ENCODE data around the gene FBXW10.
"Not testable (repeated sequence)": the region's sequence is repeated elsewhere in the genome, so short reads cannot be mapped to it uniquely, and the experiment has no call there.

The FBXW10 gene

DNA sequence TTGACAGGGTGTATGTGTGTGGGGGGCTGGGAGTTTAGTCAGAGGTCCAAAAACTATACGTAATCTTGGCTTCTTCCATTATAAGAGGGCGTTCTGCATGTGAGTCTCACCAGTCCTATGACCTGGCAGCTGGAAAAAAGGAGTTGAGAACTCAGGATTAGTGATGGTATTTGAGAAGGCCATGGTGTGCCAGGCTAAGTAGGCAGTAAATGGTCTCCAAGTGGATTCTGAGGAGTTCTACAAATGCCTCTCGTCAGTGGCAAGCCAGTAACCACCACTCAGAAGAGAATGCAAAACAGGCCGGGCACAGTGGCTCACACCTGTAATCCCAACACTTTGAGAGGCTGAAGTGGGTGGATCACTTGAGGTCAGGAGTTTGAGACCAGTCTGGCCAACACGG is 21.2 kb upstream of the FBXW10 start:
- H3K36me3 ChIP-seq (ENCODE audit: control insufficient read depth in 5 of 5, insufficient read depth in 5 of 5, low read length in 5 of 5); H3K9ac ChIP-seq (ENCODE audit: low read length in 5 of 5); H3K9me3 ChIP-seq (ENCODE audit: control insufficient read depth in 5 of 5, low read length in 5 of 5); H3K27ac ChIP-seq (ENCODE audit: low read depth, low read length); H3K27me3 ChIP-seq (ENCODE audit: control insufficient read depth in 5 of 5, insufficient read depth in 4 of 5, low read length in 5 of 5); H3K4me3 ChIP-seq (ENCODE audit: low read depth in 1 of 5, low read length in 5 of 5); H3K4me1 ChIP-seq (ENCODE audit: control insufficient read depth in 5 of 5, insufficient read depth in 5 of 5, low read length in 5 of 5): not testable (repeated sequence)

- not testable (repeated sequence) for H3K4me3 ChIP-seq (ENCODE audit: low read depth in 1 of 5, low read length in 5 of 5); H3K36me3 ChIP-seq (ENCODE audit: control insufficient read depth in 5 of 5, insufficient read depth in 5 of 5, low read length in 5 of 5); H3K9ac ChIP-seq (ENCODE audit: low read length in 5 of 5); H3K27me3 ChIP-seq (ENCODE audit: control insufficient read depth in 5 of 5, insufficient read depth in 4 of 5, low read length in 5 of 5); H3K27ac ChIP-seq (ENCODE audit: low read depth, low read length); H3K4me1 ChIP-seq (ENCODE audit: control insufficient read depth in 5 of 5, insufficient read depth in 5 of 5, low read length in 5 of 5); H3K9me3 ChIP-seq (ENCODE audit: control insufficient read depth in 5 of 5, low read length in 5 of 5)
These were observed 20.3 kb upstream of the FBXW10 start for GRCh38 chr17:18723509-18723908.

GRCh38 chr17:18732438-18732837 is 11.4 kb upstream of the FBXW10 start:
- not testable (repeated sequence) for H3K27me3 ChIP-seq (ENCODE audit: control insufficient read depth in 5 of 5, insufficient read depth in 4 of 5, low read length in 5 of 5); H3K9me3 ChIP-seq (ENCODE audit: control insufficient read depth in 5 of 5, low read length in 5 of 5); H3K9ac ChIP-seq (ENCODE audit: low read length in 5 of 5); H3K36me3 ChIP-seq (ENCODE audit: control insufficient read depth in 5 of 5, insufficient read depth in 5 of 5, low read length in 5 of 5); H3K4me3 ChIP-seq (ENCODE audit: low read depth in 1 of 5, low read length in 5 of 5); H3K4me1 ChIP-seq (ENCODE audit: control insufficient read depth in 5 of 5, insufficient read depth in 5 of 5, low read length in 5 of 5); H3K27ac ChIP-seq (ENCODE audit: low read depth, low read length)

GRCh38 chr17:18733350-18733749 is 10.5 kb upstream of the FBXW10 start:
- H3K9me3 ChIP-seq (ENCODE audit: control insufficient read depth in 5 of 5, low read length in 5 of 5); H3K9ac ChIP-seq (ENCODE audit: low read length in 5 of 5); H3K36me3 ChIP-seq (ENCODE audit: control insufficient read depth in 5 of 5, insufficient read depth in 5 of 5, low read length in 5 of 5); H3K4me3 ChIP-seq (ENCODE audit: low read depth in 1 of 5, low read length in 5 of 5); H3K27me3 ChIP-seq (ENCODE audit: control insufficient read depth in 5 of 5, insufficient read depth in 4 of 5, low read length in 5 of 5); H3K4me1 ChIP-seq (ENCODE audit: control insufficient read depth in 5 of 5, insufficient read depth in 5 of 5, low read length in 5 of 5); H3K27ac ChIP-seq (ENCODE audit: low read depth, low read length): not testable (repeated sequence)

GRCh38 chr17:18739616-18740391 is 4.0 kb upstream of the FBXW10 start:
- not testable (repeated sequence) for H3K9ac ChIP-seq (ENCODE audit: low read length in 5 of 5); H3K36me3 ChIP-seq (ENCODE audit: control insufficient read depth in 5 of 5, insufficient read depth in 5 of 5, low read length in 5 of 5); H3K9me3 ChIP-seq (ENCODE audit: control insufficient read depth in 5 of 5, low read length in 5 of 5); H3K27me3 ChIP-seq (ENCODE audit: control insufficient read depth in 5 of 5, insufficient read depth in 4 of 5, low read length in 5 of 5); H3K4me1 ChIP-seq (ENCODE audit: control insufficient read depth in 5 of 5, insufficient read depth in 5 of 5, low read length in 5 of 5); H3K4me3 ChIP-seq (ENCODE audit: low read depth in 1 of 5, low read length in 5 of 5); H3K27ac ChIP-seq (ENCODE audit: low read depth, low read length)

DNA sequence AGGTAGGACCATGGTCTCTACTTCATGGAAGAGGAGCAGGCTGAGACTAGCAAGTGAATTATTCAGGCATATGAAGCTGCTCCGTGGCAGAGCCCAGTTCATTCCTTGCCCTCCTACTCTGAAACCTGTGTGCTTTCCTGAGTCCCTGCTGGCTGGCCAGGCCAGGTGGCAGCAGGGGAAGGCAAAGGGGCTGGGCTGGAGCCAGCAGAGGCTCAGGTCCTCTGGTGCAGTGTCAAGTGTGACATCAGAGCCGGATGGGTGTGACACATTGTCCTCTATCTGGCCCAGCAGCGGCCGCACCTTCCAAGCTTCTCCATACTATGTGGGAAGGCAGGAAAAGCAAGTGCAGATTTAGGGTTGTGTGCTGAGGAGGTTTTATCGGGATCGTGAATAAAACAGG is 2.6 kb upstream of the FBXW10 start:
- not testable (repeated sequence) for H3K4me1 ChIP-seq (ENCODE audit: control insufficient read depth in 5 of 5, insufficient read depth in 5 of 5, low read length in 5 of 5); H3K36me3 ChIP-seq (ENCODE audit: control insufficient read depth in 5 of 5, insufficient read depth in 5 of 5, low read length in 5 of 5); H3K9ac ChIP-seq (ENCODE audit: low read length in 5 of 5); H3K9me3 ChIP-seq (ENCODE audit: control insufficient read depth in 5 of 5, low read length in 5 of 5); H3K27me3 ChIP-seq (ENCODE audit: control insufficient read depth in 5 of 5, insufficient read depth in 4 of 5, low read length in 5 of 5); H3K27ac ChIP-seq (ENCODE audit: low read depth, low read length); H3K4me3 ChIP-seq (ENCODE audit: low read depth in 1 of 5, low read length in 5 of 5)

- not testable (repeated sequence) for H3K9me3 ChIP-seq (ENCODE audit: control insufficient read depth in 5 of 5, low read length in 5 of 5); H3K4me1 ChIP-seq (ENCODE audit: control insufficient read depth in 5 of 5, insufficient read depth in 5 of 5, low read length in 5 of 5); H3K27me3 ChIP-seq (ENCODE audit: control insufficient read depth in 5 of 5, insufficient read depth in 4 of 5, low read length in 5 of 5); H3K36me3 ChIP-seq (ENCODE audit: control insufficient read depth in 5 of 5, insufficient read depth in 5 of 5, low read length in 5 of 5); H3K4me3 ChIP-seq (ENCODE audit: low read depth in 1 of 5, low read length in 5 of 5); H3K9ac ChIP-seq (ENCODE audit: low read length in 5 of 5); H3K27ac ChIP-seq (ENCODE audit: low read depth, low read length)
These were observed 872 bp downstream of the FBXW10 start for GRCh38 chr17:18744726-18745125.

GRCh38 chr17:18746551-18746950 is 2.7 kb downstream of the FBXW10 start:
- H3K27ac ChIP-seq (ENCODE audit: low read depth, low read length); H3K36me3 ChIP-seq (ENCODE audit: control insufficient read depth in 5 of 5, insufficient read depth in 5 of 5, low read length in 5 of 5); H3K4me3 ChIP-seq (ENCODE audit: low read depth in 1 of 5, low read length in 5 of 5); H3K9ac ChIP-seq (ENCODE audit: low read length in 5 of 5); H3K4me1 ChIP-seq (ENCODE audit: control insufficient read depth in 5 of 5, insufficient read depth in 5 of 5, low read length in 5 of 5); H3K27me3 ChIP-seq (ENCODE audit: control insufficient read depth in 5 of 5, insufficient read depth in 4 of 5, low read length in 5 of 5); H3K9me3 ChIP-seq (ENCODE audit: control insufficient read depth in 5 of 5, low read length in 5 of 5): not testable (repeated sequence)

GRCh38 chr17:18747501-18747900 is 3.6 kb downstream of the FBXW10 start:
- not testable (repeated sequence) for H3K9me3 ChIP-seq (ENCODE audit: control insufficient read depth in 5 of 5, low read length in 5 of 5); H3K9ac ChIP-seq (ENCODE audit: low read length in 5 of 5); H3K36me3 ChIP-seq (ENCODE audit: control insufficient read depth in 5 of 5, insufficient read depth in 5 of 5, low read length in 5 of 5); H3K4me1 ChIP-seq (ENCODE audit: control insufficient read depth in 5 of 5, insufficient read depth in 5 of 5, low read length in 5 of 5); H3K4me3 ChIP-seq (ENCODE audit: low read depth in 1 of 5, low read length in 5 of 5); H3K27me3 ChIP-seq (ENCODE audit: control insufficient read depth in 5 of 5, insufficient read depth in 4 of 5, low read length in 5 of 5); H3K27ac ChIP-seq (ENCODE audit: low read depth, low read length)

DNA sequence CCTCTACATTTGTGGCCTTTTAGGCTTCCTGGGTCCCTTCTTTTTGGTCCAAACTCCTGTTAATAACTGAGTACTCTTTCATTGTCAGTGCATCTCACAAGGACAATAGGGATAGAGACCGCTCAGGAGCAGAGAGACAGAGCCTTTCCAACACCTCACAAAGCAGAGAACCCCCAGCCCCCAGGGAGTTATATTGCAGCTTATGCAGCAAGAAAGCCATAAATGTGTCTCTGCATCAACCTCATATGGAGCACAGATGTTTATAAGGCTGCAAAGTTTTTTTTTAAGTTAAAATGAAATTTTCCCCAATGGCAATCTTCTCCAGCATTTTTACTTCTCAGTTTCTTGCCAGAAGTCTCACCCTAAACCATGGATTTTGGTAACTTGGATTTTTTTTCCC is 6.4 kb downstream of the FBXW10 start:
- H3K9ac ChIP-seq (ENCODE audit: low read length in 5 of 5); H3K27ac ChIP-seq (ENCODE audit: low read depth, low read length); H3K4me3 ChIP-seq (ENCODE audit: low read depth in 1 of 5, low read length in 5 of 5); H3K4me1 ChIP-seq (ENCODE audit: control insufficient read depth in 5 of 5, insufficient read depth in 5 of 5, low read length in 5 of 5); H3K27me3 ChIP-seq (ENCODE audit: control insufficient read depth in 5 of 5, insufficient read depth in 4 of 5, low read length in 5 of 5); H3K36me3 ChIP-seq (ENCODE audit: control insufficient read depth in 5 of 5, insufficient read depth in 5 of 5, low read length in 5 of 5); H3K9me3 ChIP-seq (ENCODE audit: control insufficient read depth in 5 of 5, low read length in 5 of 5): not testable (repeated sequence)

DNA sequence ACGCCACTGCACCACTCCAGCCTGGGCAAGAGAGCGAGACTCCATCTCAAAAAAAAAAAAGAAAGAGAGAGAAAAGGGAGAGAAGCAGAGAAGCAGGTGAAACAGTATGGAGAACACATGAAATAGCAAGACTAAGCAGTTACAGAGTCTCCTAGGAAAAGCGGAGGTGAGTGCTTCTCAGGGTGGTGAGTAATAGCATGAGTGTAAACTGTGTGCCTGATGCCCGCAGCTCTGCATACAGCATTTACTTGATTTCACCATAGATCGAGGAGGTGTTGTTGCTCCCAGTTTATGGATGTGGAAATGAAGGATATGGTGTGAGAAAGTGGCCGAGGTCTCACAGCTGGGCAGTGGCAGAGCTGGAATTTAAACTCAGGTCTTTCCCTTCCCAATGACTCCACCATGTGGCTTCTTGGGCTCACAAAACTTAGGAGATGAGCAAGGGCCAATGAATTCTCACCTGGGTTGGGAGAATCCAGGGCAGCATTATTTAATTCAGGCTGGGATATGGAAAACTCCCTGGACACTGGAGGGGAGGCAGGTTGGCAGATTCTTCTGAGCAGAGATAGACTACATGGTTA is 10.1 kb downstream of the FBXW10 start:
- H3K27ac ChIP-seq (ENCODE audit: low read depth, low read length); H3K9ac ChIP-seq (ENCODE audit: low read length in 5 of 5); H3K4me1 ChIP-seq (ENCODE audit: control insufficient read depth in 5 of 5, insufficient read depth in 5 of 5, low read length in 5 of 5); H3K36me3 ChIP-seq (ENCODE audit: control insufficient read depth in 5 of 5, insufficient read depth in 5 of 5, low read length in 5 of 5); H3K27me3 ChIP-seq (ENCODE audit: control insufficient read depth in 5 of 5, insufficient read depth in 4 of 5, low read length in 5 of 5); H3K9me3 ChIP-seq (ENCODE audit: control insufficient read depth in 5 of 5, low read length in 5 of 5); H3K4me3 ChIP-seq (ENCODE audit: low read depth in 1 of 5, low read length in 5 of 5): not testable (repeated sequence)
